Stimulated activated CD4-positive, alpha-beta T cell treated with anti-CD3 and anti-CD28 coated beads, Interleukin-4, amount 100 ng/mL, for 24 hours (primary cell): ENCODE results near the gene CTDSP2.
"Not testable (repeated sequence)": the region's sequence is repeated elsewhere in the genome, so short reads cannot be mapped to it uniquely, and the experiment has no call there.

ENCODE experiments used
- DNase-seq: peaks from one replicate; pipeline ENCODE4 v3.0.0-alpha.2; 2020

The CTDSP2 gene

GRCh38 chr12:57881475-57881874 lies 34.9 kb upstream of the CTDSP2 start:
- DNase-seq = no peak

DNA sequence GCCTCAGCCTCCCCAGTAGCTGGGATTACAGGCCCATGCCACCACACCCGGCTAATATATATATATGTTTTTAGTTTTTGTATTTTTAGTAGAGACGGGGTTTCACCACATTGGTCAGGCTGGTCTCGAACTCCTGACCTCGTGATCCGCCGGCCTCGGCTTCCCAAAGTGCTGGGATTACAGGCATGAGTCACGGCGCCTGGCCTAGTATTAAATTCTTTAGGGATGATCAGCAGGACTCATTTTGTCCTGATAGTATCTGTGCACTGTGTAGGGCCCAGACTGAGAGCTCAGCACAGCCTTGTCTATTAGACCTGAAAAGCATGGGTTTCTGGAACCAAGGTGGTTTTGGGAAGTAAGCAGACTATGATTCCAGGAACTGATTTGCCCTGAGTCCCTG lies 34.5 kb upstream of the CTDSP2 start:
- DNase-seq = not testable (repeated sequence)

GRCh38 chr12:57877876-57878275 lies 31.3 kb upstream of the CTDSP2 start:
- no peak for DNase-seq

- no peak for DNase-seq
Measured at GRCh38 chr12:57875753-57876547, 29.4 kb upstream of the CTDSP2 start.

DNA sequence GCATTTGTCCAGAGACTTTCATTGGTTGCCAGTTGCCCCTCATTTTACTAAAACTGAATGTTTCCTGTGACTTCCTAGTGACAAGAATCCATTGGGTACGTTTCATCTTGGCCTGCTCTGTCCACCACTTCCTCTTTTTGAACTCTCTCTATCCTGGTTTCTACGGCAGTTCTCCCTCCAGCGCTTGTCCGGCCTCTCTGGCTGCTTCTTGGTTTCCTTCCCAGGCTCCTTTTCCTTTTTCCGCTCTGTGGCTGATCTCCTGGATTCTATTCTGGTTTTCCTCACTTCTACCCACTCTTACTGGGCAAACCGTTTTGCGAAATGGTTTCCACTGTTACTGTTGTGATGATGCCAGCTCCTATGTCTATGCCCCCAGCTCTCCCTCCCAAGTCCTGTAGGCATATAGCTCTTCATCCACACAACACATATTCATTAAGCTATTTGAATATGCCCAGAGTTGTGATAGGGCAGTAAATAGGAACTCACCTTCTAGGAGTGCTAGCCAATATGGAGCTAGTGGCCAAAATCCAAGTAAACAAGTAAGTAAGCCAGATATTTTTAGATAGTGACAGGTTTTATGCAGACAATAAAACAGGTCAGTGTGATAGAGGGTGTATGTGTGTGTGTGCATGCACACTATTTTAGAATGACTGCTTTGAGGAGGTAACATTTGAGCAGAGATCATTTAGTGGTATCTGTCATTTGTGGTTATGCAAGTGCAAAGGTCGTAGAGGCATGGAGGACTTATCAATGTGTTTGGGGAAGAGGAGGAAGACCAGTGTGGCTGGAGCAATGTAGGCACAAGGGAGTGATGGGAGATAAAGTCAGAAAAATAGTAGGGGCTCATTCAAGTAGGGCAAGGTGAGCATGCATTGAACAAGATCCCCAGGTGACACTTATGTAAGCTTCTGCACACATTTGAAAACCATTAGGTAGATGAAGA lies 27.9 kb upstream of the CTDSP2 start:
- DNase-seq = no peak

DNA sequence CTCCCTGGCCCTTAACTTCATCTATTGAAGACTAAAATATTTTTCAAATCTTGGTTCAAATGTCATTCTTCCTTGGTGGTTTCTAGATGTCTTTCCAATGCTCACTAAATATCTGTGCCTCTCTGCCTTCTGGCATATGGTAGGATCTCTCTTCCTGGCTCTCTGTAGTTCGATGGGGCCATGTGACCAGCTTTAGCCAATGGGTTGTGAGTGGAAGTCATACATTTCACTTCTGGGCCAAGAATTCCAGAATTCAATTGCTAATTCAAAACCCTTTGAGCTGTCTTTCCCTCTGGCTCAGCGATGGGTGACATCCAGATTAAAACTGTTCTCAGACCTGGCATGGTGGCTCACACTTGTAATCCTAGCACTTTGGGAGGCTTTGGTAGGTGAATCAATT lies 25.8 kb upstream of the CTDSP2 start:
- DNase-seq = no peak

DNA sequence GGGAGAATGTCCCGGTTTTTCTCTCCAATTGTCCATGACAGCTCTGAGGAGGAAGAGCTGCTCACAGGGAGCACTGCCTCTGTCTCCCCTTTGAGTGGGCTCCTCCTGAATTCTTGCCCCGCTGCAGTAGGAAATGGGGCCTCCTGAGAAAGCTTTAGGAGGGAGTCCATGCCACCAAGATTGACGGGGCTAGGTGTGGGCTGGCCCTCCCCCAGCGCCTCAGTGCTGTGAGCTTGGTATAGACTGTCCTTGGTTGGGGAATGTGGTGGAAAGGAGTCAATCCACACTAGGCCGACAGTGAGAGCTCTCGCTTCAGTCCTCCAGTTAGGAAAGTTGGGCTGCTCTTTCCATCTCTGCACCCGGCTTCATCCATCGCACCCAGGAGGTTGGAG lies 23.4 kb upstream of the CTDSP2 start:
- DNase-seq = no peak

DNA sequence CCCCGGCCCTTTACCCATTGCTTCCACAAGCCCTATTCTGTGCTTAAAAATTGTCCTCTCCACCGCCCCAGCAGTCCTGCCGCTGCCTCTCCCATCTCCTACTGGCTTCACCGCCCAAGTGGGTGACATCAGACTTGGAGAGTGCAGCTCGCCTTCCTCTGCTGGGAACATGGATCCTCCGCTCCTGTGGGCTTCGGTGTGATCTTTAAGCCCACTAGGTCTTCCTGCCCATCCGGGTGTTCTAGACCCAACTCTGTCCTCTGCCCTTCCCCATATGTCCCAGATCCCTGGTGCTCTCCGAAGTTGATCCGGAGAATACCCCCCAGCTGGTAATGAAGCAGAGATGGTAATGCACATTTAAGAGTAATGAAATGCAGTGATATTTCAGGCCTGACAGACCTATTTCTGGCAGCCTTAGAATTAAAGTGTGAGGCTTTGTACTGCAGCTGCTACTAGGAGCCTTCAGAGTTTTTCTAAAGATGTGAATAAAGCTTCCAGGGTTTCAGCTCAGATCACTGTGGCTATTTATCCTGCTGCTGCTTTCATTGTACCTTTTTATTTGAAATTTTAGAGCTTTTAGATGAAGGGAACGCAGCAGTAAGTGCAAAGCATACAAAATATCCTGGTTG lies 22.9 kb upstream of the CTDSP2 start:
- DNase-seq = no peak

DNA sequence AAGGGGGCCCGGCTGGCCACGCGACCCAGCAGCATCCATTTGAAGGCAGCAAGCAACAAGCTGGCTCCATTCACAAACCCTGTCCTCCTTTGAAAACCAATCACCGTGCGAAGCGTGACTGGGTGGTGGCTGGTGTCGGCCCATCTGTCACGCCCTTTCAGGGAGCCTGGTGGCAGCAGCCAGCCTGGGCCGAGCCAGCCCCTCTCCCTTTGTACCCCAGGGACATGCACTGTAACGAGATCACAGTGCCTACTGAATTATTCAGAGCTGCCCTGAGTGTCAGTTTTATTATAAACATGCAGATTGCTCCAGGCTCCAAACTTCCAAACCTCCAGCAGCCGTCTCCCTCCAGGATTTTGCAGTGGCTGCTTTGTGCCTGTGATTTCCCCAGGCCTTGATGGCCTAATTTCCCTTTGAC lies 22.3 kb upstream of the CTDSP2 start:
- no peak for DNase-seq

- DNase-seq = no peak
Measured at GRCh38 chr12:57868221-57868620, 21.7 kb upstream of the CTDSP2 start.

DNA sequence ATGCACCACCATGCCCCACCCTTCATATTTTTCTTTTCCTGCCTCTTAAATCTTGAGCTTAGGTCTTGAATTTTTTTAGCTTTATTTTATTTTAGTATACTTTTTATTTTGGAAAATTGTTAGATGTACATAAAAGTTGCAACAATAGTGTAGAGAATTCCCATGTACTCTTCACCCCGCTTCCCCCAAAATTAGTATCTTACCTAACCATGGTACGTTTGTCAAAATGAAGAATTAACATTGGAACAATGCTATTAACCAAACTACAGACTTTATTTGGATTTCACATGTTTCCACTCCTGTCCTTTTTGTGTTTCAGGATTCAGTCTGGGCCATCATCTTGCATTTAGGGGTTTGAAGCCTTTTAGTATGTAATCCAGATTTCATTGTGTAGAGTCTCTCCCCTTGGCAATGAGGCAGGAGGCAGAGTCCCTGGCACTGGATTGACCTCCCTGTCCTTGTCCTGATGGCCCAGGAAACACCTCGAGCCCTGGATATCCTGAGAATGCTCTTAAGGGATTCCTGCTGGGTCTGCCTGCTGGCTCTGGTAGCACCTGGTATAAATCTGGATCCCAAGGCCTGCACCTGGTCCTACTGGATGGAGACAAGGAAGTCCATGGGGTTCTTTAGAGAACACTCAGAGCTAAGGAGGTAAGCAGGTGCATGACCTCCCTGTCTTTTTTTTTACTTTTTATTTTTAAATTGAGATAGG lies 19.9 kb upstream of the CTDSP2 start:
- no peak for DNase-seq

DNA sequence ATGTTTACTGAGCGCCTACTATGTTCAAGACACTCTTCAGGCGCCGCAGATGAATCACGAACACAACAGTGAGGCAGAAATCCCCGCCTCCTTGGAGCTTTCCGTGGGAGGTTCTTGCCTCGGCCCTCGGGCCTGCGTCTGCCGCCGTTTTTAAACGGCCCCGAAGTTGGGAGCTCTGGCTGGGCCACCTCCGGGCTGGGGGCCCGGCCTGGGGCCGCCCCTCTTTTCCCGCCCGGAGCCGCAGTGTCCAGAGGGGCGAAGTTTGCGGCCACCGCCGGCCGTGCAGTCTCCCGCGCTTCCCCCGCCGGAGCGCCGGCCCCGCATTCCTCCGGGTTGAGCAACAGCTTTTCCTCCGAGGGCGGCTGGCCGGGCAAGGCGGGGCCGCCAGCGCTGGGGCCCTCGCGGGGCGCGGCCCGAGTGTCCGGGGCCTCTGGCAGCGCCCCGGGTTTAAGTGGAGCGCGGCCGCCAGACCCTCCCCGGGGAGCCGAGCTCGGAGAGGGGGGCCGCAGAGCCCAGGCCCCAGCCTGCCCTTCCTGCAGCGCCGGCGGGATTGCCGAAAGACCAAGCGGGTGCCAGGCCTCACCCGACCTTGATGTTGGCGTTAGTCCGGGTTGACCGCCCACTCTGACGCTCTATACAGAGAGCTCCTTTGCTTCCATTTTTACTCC lies 18.7 kb upstream of the CTDSP2 start:
- DNase-seq = peak; percentile 72

DNA sequence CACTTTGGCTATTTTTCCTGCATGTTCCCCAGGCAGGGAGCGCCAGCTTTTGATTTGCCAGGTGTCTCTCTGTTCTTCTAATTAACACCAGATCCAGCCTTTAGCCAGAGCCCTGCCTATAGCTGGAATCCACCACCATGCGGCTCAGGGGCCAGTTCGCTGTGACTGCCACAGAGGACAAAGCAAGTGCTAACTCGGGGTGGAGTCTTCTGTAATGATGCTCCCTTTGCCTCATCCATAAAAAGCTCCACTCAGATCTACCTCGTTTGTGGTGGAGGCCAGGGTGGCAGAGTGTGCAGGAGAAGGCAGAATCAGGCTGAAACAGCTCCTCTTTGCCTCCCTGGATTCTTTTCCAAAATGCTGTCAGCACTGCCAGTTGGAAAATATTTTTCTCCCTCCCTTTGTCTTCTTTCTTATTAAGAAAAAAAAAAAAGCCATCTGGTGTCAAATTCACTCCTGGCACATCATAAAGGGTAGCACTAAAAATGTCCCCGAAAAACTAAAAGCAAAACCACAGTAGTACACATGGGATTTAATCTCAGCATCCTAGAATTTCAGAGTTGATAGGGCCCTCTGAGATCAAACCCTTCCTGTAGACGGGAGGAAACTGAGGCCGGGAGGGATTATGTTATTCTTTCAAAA lies 18.0 kb upstream of the CTDSP2 start:
- no peak for DNase-seq

- DNase-seq = no peak
Measured at GRCh38 chr12:57863676-57864075, 17.1 kb upstream of the CTDSP2 start.

DNA sequence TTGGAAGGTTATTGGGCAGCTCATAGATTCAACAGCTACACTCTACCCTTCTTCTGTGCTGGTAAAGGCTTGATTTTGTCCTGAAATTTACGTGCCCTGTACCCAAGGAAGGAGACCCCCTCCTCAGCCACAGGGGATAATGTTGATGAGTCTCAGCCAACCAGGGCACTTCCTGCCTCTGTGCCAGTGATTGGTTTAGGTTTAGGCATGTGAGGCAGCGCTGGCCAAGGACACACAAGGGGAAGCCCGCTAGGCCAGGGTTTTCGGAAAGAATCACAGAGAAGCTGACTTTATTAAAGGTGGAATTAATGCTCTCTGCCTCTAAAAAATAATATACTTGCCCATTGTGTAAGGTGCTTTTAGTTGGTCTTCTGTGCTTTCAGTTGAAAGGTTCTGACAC lies 15.4 kb upstream of the CTDSP2 start:
- DNase-seq = no peak

GRCh38 chr12:57860883-57861282 lies 14.4 kb upstream of the CTDSP2 start:
- DNase-seq = not testable (repeated sequence)

DNA sequence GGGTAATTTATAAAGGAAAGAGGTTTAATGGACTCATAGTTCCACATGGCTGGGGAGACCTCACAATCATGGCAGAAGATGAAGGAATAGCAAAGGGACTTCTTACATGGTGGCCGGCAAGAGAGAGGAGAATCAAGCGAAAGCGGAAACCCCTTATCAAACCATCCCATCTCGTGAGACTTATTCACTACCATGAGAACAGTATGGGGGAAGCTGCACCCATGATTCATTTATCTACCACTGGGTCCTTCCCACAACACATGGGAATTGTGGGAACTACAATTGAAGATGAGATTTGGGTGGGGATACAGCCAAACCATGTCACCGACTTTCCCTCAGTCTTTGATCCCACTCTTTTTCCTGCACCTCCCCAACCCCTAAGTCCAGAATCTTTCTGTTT lies 12.6 kb upstream of the CTDSP2 start:
- no peak for DNase-seq

GRCh38 chr12:57858123-57858522 lies 11.6 kb upstream of the CTDSP2 start:
- not testable (repeated sequence) for DNase-seq

DNA sequence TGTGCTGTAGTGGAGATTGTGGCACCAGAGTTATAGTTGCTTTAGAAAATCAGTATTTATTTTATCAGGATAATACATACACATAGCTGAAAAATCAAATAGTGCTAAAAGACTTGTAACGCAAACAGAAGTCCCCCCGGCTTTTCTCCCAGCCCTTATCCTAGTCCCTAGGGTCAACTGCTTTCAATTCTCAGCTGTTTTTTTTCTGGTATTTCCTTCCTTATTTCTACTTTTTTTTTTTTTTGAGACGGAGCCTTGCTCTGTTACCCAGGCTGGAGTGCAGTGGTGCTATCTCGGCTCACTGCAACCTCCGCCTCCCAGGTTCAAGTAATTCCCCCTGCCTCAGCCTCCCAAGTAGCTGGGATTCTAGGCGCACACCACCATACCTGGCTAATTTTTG lies 8.4 kb upstream of the CTDSP2 start:
- DNase-seq = no peak

DNA sequence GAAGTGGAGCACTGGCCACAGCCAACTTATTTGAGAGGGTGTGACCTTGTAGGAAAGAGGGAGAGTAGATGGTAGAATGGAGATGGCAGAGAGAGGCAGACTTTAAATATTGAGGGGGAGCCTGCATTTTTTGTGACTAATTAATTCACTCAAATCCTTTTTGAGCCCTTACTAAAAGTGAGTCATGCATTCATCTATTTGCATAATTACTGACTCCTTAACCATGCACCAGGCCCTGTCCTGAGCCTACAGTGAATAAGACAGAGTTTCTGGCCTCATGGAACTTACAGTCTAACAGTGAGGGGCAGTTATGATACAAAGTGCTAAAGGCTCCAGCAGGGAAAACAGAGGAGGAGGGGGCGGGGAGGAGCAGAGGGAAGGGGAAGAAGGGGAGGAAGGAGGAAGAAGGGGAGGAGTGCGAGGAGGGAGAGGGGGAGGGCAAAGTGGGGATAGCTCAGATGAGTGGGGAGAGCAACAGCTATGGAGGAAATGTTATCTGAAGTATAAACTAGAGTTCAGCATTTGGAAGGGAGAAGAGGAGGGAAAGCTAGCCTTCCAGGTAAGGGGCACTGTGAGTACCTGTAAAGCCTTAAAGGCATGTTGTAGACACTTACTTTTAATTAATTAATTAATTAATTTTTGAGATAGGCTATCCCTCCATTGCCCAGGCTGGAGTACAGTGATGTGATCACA lies 7.5 kb upstream of the CTDSP2 start:
- DNase-seq = no peak
